HepG2 (cell line): ENCODE data around the gene CRIM1. TPM values are rescaled to one million over a fixed set of nuclear protein-coding genes. Genes with fewer than 3 reads are reported as not detected.

Source experiments
- ATF1 ChIP-seq: IDR thresholded peaks from 2 replicates; pipeline ENCODE4 v1.6.1; 2016; ENCODE audit warnings: mild to moderate bottlenecking, control low read depth
- DNMT1 ChIP-seq: sonication (generic); formaldehyde crosslinking; IDR thresholded peaks from 2 replicates; pipeline ENCODE4 v1.5.1; 2020; ENCODE audit warnings: mild to moderate bottlenecking, missing genetic modification reagents
- FOXP1 ChIP-seq, 2 experiments: fragments of 450-650 bp in 1 of 2; IDR thresholded peaks; 2 replicates each; pipeline ENCODE4 v1.6.1; 2017 to 2018; ENCODE audit warnings: antibody characterized with exemption in 1 of 2
- HMG20A ChIP-seq: IDR thresholded peaks from 2 replicates; pipeline ENCODE4 v1.6.1; 2016; ENCODE audit warnings: borderline replicate concordance
- HNRNPL ChIP-seq: fragments of 200-400 bp; formaldehyde crosslinking; IDR thresholded peaks from 2 replicates; pipeline ENCODE4 v1.6.1; 2017; ENCODE audit warnings: mild to moderate bottlenecking, low read depth, low read length
- HOXA7 ChIP-seq: sonication (generic); formaldehyde crosslinking; IDR thresholded peaks from 2 replicates; pipeline ENCODE4 v1.8.1; 2022; ENCODE audit warnings: mild to moderate bottlenecking, missing genetic modification reagents, moderate library complexity
- MAX ChIP-seq: IDR thresholded peaks from 2 replicates; pipeline ENCODE4 v1.6.1; 2012; ENCODE audit warnings: inconsistent platforms
- MED1 ChIP-seq: sonication (generic); formaldehyde crosslinking; IDR thresholded peaks from 2 replicates; pipeline ENCODE4 v1.4.0; 2020; ENCODE audit warnings: missing genetic modification reagents
- MED13 ChIP-seq: sonication (generic); formaldehyde crosslinking; IDR thresholded peaks from 2 replicates; pipeline ENCODE4 v1.5.0; 2020; ENCODE audit warnings: missing genetic modification reagents
- MLXIP ChIP-seq: sonication (generic); formaldehyde crosslinking; IDR thresholded peaks from 2 replicates; pipeline ENCODE4 v1.9.0; 2021; ENCODE audit warnings: missing genetic modification reagents, borderline replicate concordance
- NFATC3 ChIP-seq: sonication (generic); formaldehyde crosslinking; IDR thresholded peaks from 2 replicates; pipeline ENCODE4 v1.5.1; 2020; ENCODE audit warnings: mild to moderate bottlenecking, missing genetic modification reagents
- PAF1 ChIP-seq: IDR thresholded peaks from 2 replicates; pipeline ENCODE4 v1.6.1; 2016; ENCODE audit warnings: missing genetic modification reagents, missing compliant biosample characterization
- PATZ1 ChIP-seq: sonication (generic); formaldehyde crosslinking; IDR thresholded peaks from 2 replicates; pipeline ENCODE4 v1.4.0; 2020; ENCODE audit warnings: missing genetic modification reagents
- PAXIP1 ChIP-seq: sonication (generic); formaldehyde crosslinking; conservative IDR thresholded peaks from 2 replicates; pipeline ENCODE4 v1.4.0; 2020; ENCODE audit warnings: mild to moderate bottlenecking, missing genetic modification reagents, moderate library complexity
- RCOR2 ChIP-seq: IDR thresholded peaks from 2 replicates; pipeline ENCODE4 v1.6.1; 2016; ENCODE audit warnings: missing biosample characterization, missing genetic modification reagents
- ZBTB4 ChIP-seq: sonication (generic); formaldehyde crosslinking; IDR thresholded peaks from 2 replicates; pipeline ENCODE4 v1.4.0; 2020; ENCODE audit warnings: missing genetic modification reagents, mild to moderate bottlenecking, borderline replicate concordance
- ZIK1 ChIP-seq: sonication (generic); formaldehyde crosslinking; IDR thresholded peaks from 2 replicates; pipeline ENCODE4 v1.5.0; 2020; ENCODE audit warnings: mild to moderate bottlenecking, low read depth, missing genetic modification reagents, borderline replicate concordance
- ZNF12 ChIP-seq: sonication (generic); formaldehyde crosslinking; IDR thresholded peaks from 2 replicates; pipeline ENCODE4 v1.5.0; 2020; ENCODE audit warnings: missing genetic modification reagents
- ZNF3 ChIP-seq: IDR thresholded peaks from 2 replicates; pipeline ENCODE4 v1.7.0; 2017; ENCODE audit warnings: inconsistent platforms
- ZNF781 ChIP-seq: sonication (generic); formaldehyde crosslinking; IDR thresholded peaks from 2 replicates; pipeline ENCODE4 v1.5.1; 2020; ENCODE audit warnings: borderline replicate concordance, mild to moderate bottlenecking, missing genetic modification reagents; ENCODE audit errors: not compliant biosample characterization
- polyA plus RNA-seq, 8 experiments: library from polyadenylated mRNA; depleted of rRNA in 3 of 8; stranded (reverse) in 7 of 8; unstranded in 1 of 8; fragments of >200 nt; fragmentation: Illumina TruSeq in 4 of 8; extraction: Trizol in 4 of 8; gene quantifications; 2 replicates each; pipeline versions ENCODE4 v1.2.1 to v1.2.3, GENCODE V29; 2011 to 2016; ENCODE audit warnings: low read depth in 4 of 8, missing spikeins in 1 of 8, mixed read lengths in 1 of 8; ENCODE audit not compliant: insufficient read depth in 1 of 8
- total RNA-seq, 5 experiments: library from RNA; depleted of rRNA; stranded (reverse); fragments of >200 nt; fragmentation: Illumina TruSeq; extraction: Trizol; gene quantifications; 2 replicates each; pipeline ENCODE4 v1.2.3, GENCODE V29; 2016; ENCODE audit warnings: low read depth in 1 of 5

Gene CRIM1
- total and polyA plus RNA-seq, 2 of the 13 experiments (the other 11 are each of a cell fraction or from before 2014, with no cell fraction given) = 39.1 to 69.9 TPM

- TF ChIP-seq MLXIP (CRISPR knock-in tag) = no peak
- peak; percentile 44 for TF ChIP-seq PAXIP1 (CRISPR knock-in tag)
- TF ChIP-seq ZIK1 (CRISPR knock-in tag) = no peak
- no peak for TF ChIP-seq MAX
- no peak for TF ChIP-seq ZNF781 (CRISPR knock-in tag)
- TF ChIP-seq ZBTB4 (CRISPR knock-in tag) = no peak
- no peak for TF ChIP-seq ZNF12 (CRISPR knock-in tag)
- no peak for TF ChIP-seq PAF1 (CRISPR knock-in tag)
- no peak for TF ChIP-seq FOXP1 (IDR thresholded peaks at IDR 0.05)
- no peak for TF ChIP-seq FOXP1 (CRISPR knock-in tag; IDR thresholded peaks at IDR 0.05)
- no peak for TF ChIP-seq MED13
- no peak for TF ChIP-seq HNRNPL
- peak; percentile 32; the same call in 1 of the 2 replicates for TF ChIP-seq HMG20A (CRISPR knock-in tag)
- TF ChIP-seq ATF1 = no peak
- 0 out of 2 replicates have a peak, but pooled peaks have one; percentile 23 for TF ChIP-seq RCOR2 (CRISPR knock-in tag)
- no peak for TF ChIP-seq DNMT1 (CRISPR knock-in tag)
- no peak for TF ChIP-seq HOXA7 (CRISPR knock-in tag)
- TF ChIP-seq ZNF3 (CRISPR knock-in tag) = no peak
- TF ChIP-seq NFATC3 (CRISPR knock-in tag) = no peak
- TF ChIP-seq PATZ1 = no peak
- no peak for TF ChIP-seq MED1 (CRISPR knock-in tag)
Measured at GRCh38 chr2:36413218-36413617, 57.6 kb downstream of the CRIM1 start (continued).
